Ishikawa (cell line): ENCODE data around the gene KCTD8.

Experiments
- CEBPB ChIP-seq: IDR thresholded peaks from 2 replicates; pipeline ENCODE4 v1.6.1; 2012
- EP300 ChIP-seq: IDR thresholded peaks from 2 replicates; pipeline ENCODE4 v1.6.1; 2012; ENCODE audit warnings: borderline replicate concordance
- MAX ChIP-seq: IDR thresholded peaks from 2 replicates; pipeline ENCODE4 v1.6.1; 2012
- REST ChIP-seq: IDR thresholded peaks from 2 replicates; pipeline ENCODE4 v1.6.1; 2012; ENCODE audit warnings: low read depth, mild to moderate bottlenecking

- TF ChIP-seq CEBPB (no peak), REST (no peak), MAX (no peak), EP300 (no peak)
These were observed 25.7 kb downstream of the KCTD8 start for GRCh38 chr4:44422912-44423311.
